Loucy (cell line): ENCODE measurements around the gene PIGK.
"Not testable (repeated sequence)": the region's sequence is repeated elsewhere in the genome, so short reads cannot be mapped to it uniquely, and the experiment has no call there.

Experiments
- H2AFZ ChIP-seq: fragments of 200-600 bp; sonication (generic); 2 replicates; pipeline ENCODE4 v1.6.0; 2016; ENCODE audit warnings: antibody characterized with exemption, mild to moderate bottlenecking, low read length, moderate library complexity
- H3F3A ChIP-seq: fragments of 200-600 bp; 2 replicates; pipeline ENCODE4 v1.6.0; 2016; ENCODE audit warnings: antibody characterized with exemption, low read depth, mild to moderate bottlenecking
- H3K27me3 ChIP-seq: fragments of 200-600 bp; sonication (generic); 2 replicates; pipeline ENCODE4 v1.6.1; 2014; ENCODE audit warnings: low read length, mild to moderate bottlenecking; ENCODE audit not compliant: insufficient read depth, poor library complexity, severe bottlenecking
- H3K36me3 ChIP-seq: fragments of 200-600 bp; sonication (generic); 2 replicates; pipeline ENCODE4 v1.6.1; 2016; ENCODE audit warnings: low read length; ENCODE audit not compliant: insufficient read depth
- H3K4me1 ChIP-seq: fragments of 200-600 bp; sonication (generic); 2 replicates; pipeline ENCODE4 v1.5.1; 2014; ENCODE audit warnings: low read length, mild to moderate bottlenecking; ENCODE audit not compliant: insufficient read depth, poor library complexity, severe bottlenecking
- H3K4me2 ChIP-seq: fragments of 200-600 bp; sonication (generic); 2 replicates; pipeline ENCODE4 v1.6.0; 2014; ENCODE audit warnings: antibody characterized with exemption, low read length, low read depth, mild to moderate bottlenecking; ENCODE audit not compliant: poor library complexity, severe bottlenecking
- H3K4me3 ChIP-seq: fragments of 200-600 bp; sonication (generic); 2 replicates; pipeline ENCODE4 v1.5.1; 2014; ENCODE audit warnings: low read length, mild to moderate bottlenecking, mixed read lengths; ENCODE audit not compliant: poor library complexity, severe bottlenecking
- H3K79me2 ChIP-seq: fragments of 200-600 bp; sonication (generic); 2 replicates; pipeline ENCODE4 v1.6.1; 2014; ENCODE audit warnings: low read length; ENCODE audit not compliant: insufficient read depth
- H3K9ac ChIP-seq: fragments of 200-600 bp; sonication (generic); 2 replicates; pipeline ENCODE4 v1.6.0; 2014; ENCODE audit warnings: mild to moderate bottlenecking, low read depth, low read length, moderate library complexity; ENCODE audit not compliant: poor library complexity, severe bottlenecking
- H3K9me2 ChIP-seq: fragments of 200-600 bp; sonication (generic); replicated peaks from 2 replicates; pipeline ENCODE4 v1.6.1; 2016; ENCODE audit warnings: low read depth, low read length, mixed read lengths
- H3K9me3 ChIP-seq: fragments of 200-600 bp; sonication (generic); 2 replicates; pipeline ENCODE4 v1.6.1; 2014; ENCODE audit warnings: mild to moderate bottlenecking, antibody characterized with exemption, low read length, low read depth; ENCODE audit not compliant: insufficient read depth
- H4K20me1 ChIP-seq: fragments of 200-600 bp; sonication (generic); 2 replicates; pipeline ENCODE4 v1.6.0; 2014; ENCODE audit warnings: antibody characterized with exemption, low read length, mild to moderate bottlenecking; ENCODE audit not compliant: insufficient read depth, poor library complexity, severe bottlenecking
- EZH2phosphoT487 ChIP-seq: fragments of 200-600 bp; IDR thresholded peaks from 2 replicates; pipeline ENCODE4 v1.6.1; 2018; ENCODE audit warnings: antibody characterized with exemption, mild to moderate bottlenecking, moderate library complexity, borderline replicate concordance
- TF ChIP-seq, protein P1 (sequence below): fragments of 200-600 bp; sonication (generic); conservative IDR thresholded peaks from 2 replicates; pipeline ENCODE4 v1.5.1; 2014; ENCODE audit warnings: mild to moderate bottlenecking, antibody characterized with exemption, low read length

Gene PIGK

DNA sequence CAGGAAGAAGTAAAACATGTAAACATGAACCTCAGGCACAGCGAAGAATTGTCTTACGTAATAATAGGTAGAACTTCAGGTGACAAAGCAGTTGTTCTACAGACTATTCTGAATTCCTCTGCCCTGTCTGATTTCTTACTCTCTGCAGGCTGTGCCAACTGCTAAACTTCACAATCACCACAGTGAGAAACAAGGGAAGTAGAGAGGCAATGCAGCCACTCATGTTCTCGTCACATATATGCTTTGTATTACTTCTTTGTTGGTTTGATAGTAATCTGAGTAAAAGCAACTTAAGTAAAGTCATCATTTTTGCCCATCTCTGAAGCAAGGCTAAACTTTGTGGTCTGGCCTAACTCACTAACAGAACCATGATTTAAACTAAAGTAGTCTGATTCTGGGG, 21.9 kb downstream of the PIGK start:
- no peaks in the 10 kb centered on the region for H3K36me3 ChIP-seq
- H3K9ac ChIP-seq, result no peak overlapping the region

GRCh38 chr1:77193951-77194350, 25.3 kb downstream of the PIGK start:
- TF ChIP-seq, protein P1, sequence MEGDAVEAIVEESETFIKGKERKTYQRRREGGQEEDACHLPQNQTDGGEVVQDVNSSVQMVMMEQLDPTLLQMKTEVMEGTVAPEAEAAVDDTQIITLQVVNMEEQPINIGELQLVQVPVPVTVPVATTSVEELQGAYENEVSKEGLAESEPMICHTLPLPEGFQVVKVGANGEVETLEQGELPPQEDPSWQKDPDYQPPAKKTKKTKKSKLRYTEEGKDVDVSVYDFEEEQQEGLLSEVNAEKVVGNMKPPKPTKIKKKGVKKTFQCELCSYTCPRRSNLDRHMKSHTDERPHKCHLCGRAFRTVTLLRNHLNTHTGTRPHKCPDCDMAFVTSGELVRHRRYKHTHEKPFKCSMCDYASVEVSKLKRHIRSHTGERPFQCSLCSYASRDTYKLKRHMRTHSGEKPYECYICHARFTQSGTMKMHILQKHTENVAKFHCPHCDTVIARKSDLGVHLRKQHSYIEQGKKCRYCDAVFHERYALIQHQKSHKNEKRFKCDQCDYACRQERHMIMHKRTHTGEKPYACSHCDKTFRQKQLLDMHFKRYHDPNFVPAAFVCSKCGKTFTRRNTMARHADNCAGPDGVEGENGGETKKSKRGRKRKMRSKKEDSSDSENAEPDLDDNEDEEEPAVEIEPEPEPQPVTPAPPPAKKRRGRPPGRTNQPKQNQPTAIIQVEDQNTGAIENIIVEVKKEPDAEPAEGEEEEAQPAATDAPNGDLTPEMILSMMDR, result no peak
- TF ChIP-seq EZH2phosphoT487, result no peak
- Histone ChIP-seq H3K9me3 (no peaks in the 10 kb centered on the region), H3K9ac (no peak overlapping the region), H4K20me1 (no peaks in the 10 kb centered on the region), H3K4me1 (peaks cover 12% of the 10 kb centered on the region), H3K27me3 (no peaks in the 10 kb centered on the region), H3F3A (no peaks in the 10 kb centered on the region), H3K4me3 (no peak overlapping the region), H3K4me2 (no peak overlapping the region), H3K36me3 (no peaks in the 10 kb centered on the region), H3K79me2 (no peaks in the 10 kb centered on the region), H2AFZ (no peak overlapping the region), H3K9me2 (no peaks in the 10 kb centered on the region)

More for the DNA sequence above, 21.9 kb downstream of the PIGK start:
- Histone ChIP-seq H3K79me2 (no peaks in the 10 kb centered on the region), H3K9me3 (no peaks in the 10 kb centered on the region), H3F3A (no peaks in the 10 kb centered on the region), H3K4me3 (no peak overlapping the region), H3K4me1 (peaks cover 3% of the 10 kb centered on the region), H3K27me3 (no peaks in the 10 kb centered on the region), H4K20me1 (no peaks in the 10 kb centered on the region), H2AFZ (no peak overlapping the region), H3K4me2 (no peak overlapping the region), H3K9me2 (no peaks in the 10 kb centered on the region)
- TF ChIP-seq, protein P1, result no peak
- no peak for TF ChIP-seq EZH2phosphoT487

DNA sequence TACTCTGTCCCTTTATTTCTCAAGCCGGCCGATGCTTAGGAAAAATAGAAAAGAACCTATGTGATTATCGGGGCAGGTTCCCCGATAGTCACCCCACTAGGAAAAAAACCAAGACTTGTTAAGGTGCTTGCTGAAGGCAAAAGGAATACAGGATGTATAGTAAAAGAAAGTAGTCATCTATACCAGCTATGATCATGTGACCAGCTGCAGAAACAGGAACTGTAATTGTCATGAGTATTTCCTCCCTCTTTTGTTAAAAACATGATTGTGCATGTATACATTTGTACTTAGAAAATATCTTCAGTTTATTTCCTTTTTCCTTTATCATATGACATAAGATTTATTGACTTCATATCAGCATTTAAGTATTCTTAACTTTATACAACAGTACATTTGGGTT, 30.5 kb downstream of the PIGK start:
- Histone ChIP-seq H3K9me2 (no peaks in the 10 kb centered on the region), H3K4me1 (peaks cover 9% of the 10 kb centered on the region), H3F3A (no peaks in the 10 kb centered on the region), H4K20me1 (no peaks in the 10 kb centered on the region), H3K79me2 (no peaks in the 10 kb centered on the region), H3K4me2 (no peak overlapping the region), H3K4me3 (no peak overlapping the region), H2AFZ (no peak overlapping the region), H3K27me3 (no peaks in the 10 kb centered on the region), H3K9me3 (no peaks in the 10 kb centered on the region), H3K36me3 (no peaks in the 10 kb centered on the region), H3K9ac (no peak overlapping the region)
- no peak for TF ChIP-seq EZH2phosphoT487
- TF ChIP-seq, protein P1, result no peak

DNA sequence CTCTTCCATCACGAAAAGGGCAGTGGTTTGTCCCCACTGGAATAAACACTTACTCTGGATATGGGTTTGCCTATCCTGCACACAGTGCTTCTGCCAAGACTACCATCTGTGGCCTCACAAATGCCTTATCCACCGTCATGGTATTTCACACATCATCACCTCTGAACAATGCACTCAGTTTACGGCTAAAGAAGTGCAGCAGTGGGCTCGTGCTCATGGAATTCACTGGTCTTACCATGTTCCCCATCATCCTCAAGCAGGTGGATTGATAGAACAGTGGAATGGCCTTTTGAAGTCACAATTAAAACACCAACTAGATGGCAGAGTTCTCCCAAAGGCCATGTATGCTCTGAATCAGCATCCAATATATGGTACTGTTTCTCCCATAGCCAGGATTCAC, 32.3 kb downstream of the PIGK start:
- not testable (repeated sequence) for H3K9ac ChIP-seq, H3K4me2 ChIP-seq, H3K4me3 ChIP-seq, H3K79me2 ChIP-seq, H3K9me3 ChIP-seq, H3K27me3 ChIP-seq, H2AFZ ChIP-seq, H3K4me1 ChIP-seq, H3F3A ChIP-seq, H3K36me3 ChIP-seq, H3K9me2 ChIP-seq, H4K20me1 ChIP-seq
